ENCODE results near the gene ARF1.
"Not testable (repeated sequence)": the region's sequence is repeated elsewhere in the genome, so short reads cannot be mapped to it uniquely, and the experiment has no call there.

The ARF1 gene

GRCh38 chr1:228102791-228103620 lies 20.5 kb downstream of the ARF1 start, which contains the start of gene C1orf35:
Gene C1orf35, minus strand, starts transcription at chr1:228103325. Its CDS starts 98 bp downstream, at chr1:228103227.
- Mint-ChIP-seq H3K4me3 (peak within 1 kb of the TSS; percentile 95 to 98), H3K4me1 (peaks cover 33 to 66% of the 10 kb centered on the region in 2 donors), H3K9me3 (no peaks in the 10 kb centered on the region), H3K36me3 (peaks cover 33 to 48% of the 10 kb centered on the region in 2 donors), H3K27ac (peak within 1 kb of the TSS; percentile 97), H3K27me3 (no peaks in the 10 kb centered on the region)
- ATAC-seq (replicated peaks) = peak; percentile 88 to 89
- DNase-seq = peak; percentile 90

GRCh38 chr1:228104526-228105269 lies 22.2 kb downstream of the ARF1 start:
- Mint-ChIP-seq H3K9me3 (no peaks in the 10 kb centered on the region), H3K27me3 (no peaks in the 10 kb centered on the region), H3K27ac (peak overlapping the region; percentile 97), H3K36me3 (peaks cover 23 to 35% of the 10 kb centered on the region in 2 donors), H3K4me3 (peak overlapping the region; percentile 95 to 98), H3K4me1 (peaks cover 30 to 72% of the 10 kb centered on the region in 2 donors)
- no peak for DNase-seq
- ATAC-seq (replicated peaks) = no peak

GRCh38 chr1:228105270-228105995 lies 22.9 kb downstream of the ARF1 start:
- peaks cover 36 to 74% of the 10 kb centered on the region in 2 donors for H3K4me1 Mint-ChIP-seq
- H3K4me3 Mint-ChIP-seq = no peak overlapping the region
- H3K27me3 Mint-ChIP-seq = no peaks in the 10 kb centered on the region
- DNase-seq = no peak
- H3K36me3 Mint-ChIP-seq = peaks cover 17 to 31% of the 10 kb centered on the region in 2 donors
- ATAC-seq (replicated peaks) = no peak
- no peaks in the 10 kb centered on the region for H3K9me3 Mint-ChIP-seq
- no peak overlapping the region for H3K27ac Mint-ChIP-seq

- DNase-seq (no peak), ATAC-seq (replicated peaks) (no peak)
- H3K4me1 Mint-ChIP-seq = peaks cover 33 to 70% of the 10 kb centered on the region in 2 donors
- H3K4me3 Mint-ChIP-seq = no peak overlapping the region
- H3K27me3 Mint-ChIP-seq = no peaks in the 10 kb centered on the region
- H3K27ac Mint-ChIP-seq = peak overlapping the region; percentile 42
- peaks cover 16 to 29% of the 10 kb centered on the region in 2 donors for H3K36me3 Mint-ChIP-seq
- H3K9me3 Mint-ChIP-seq = no peaks in the 10 kb centered on the region
Measured at GRCh38 chr1:228105996-228106799, 23.7 kb downstream of the ARF1 start.

DNA sequence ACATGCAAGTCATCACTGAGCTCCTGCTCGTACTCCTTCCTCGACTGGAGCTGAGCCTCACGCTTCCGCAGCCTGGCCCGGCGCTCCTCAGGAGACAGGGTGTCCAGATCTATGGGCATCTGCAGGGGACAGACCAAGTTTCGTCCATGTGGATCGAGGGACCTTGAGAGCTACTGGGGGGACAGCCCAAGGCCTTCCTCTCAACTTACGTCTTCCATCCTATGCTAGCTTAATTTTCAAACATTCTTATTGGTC lies 24.2 kb downstream of the ARF1 start:
- DNase-seq (no peak), ATAC-seq (replicated peaks) (no peak)
- Mint-ChIP-seq H3K4me3 (no peak overlapping the region), H3K27me3 (no peaks in the 10 kb centered on the region), H3K4me1 (peaks cover 28 to 65% of the 10 kb centered on the region in 2 donors), H3K9me3 (no peaks in the 10 kb centered on the region), H3K36me3 (peaks cover 16 to 24% of the 10 kb centered on the region in 2 donors), H3K27ac (no peak overlapping the region)

DNA sequence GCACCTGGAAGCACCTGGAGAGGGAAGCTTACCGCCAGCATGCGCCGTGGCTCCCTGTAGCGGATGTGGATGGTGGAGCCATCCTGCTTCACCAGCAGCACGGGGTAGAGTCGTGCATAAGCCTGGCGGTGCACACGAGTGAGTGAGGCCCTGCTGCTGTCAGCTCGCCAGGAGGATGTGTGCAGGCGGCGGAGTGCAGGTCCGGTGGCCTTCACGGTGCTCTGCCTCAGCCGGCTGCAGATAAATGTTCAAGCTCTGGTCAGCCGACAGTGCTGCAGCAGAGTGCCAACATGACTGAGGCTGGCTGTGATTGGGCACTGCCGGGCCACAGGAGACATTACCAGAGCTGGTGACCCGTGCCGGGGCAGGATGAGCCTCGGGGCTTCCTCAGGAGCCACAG lies 25.1 kb downstream of the ARF1 start:
- H3K27me3 Mint-ChIP-seq = no peaks in the 10 kb centered on the region
- peak overlapping the region; percentile 95 to 96 for H3K4me3 Mint-ChIP-seq
- H3K9me3 Mint-ChIP-seq = no peaks in the 10 kb centered on the region
- peaks cover 27 to 59% of the 10 kb centered on the region in 2 donors for H3K4me1 Mint-ChIP-seq
- no peak for DNase-seq
- peaks cover 16 to 24% of the 10 kb centered on the region in 2 donors for H3K36me3 Mint-ChIP-seq
- H3K27ac Mint-ChIP-seq = peak overlapping the region; percentile 31
- no peak for ATAC-seq (replicated peaks)

- peak overlapping the region; percentile 95 to 96 for H3K4me3 Mint-ChIP-seq
- H3K4me1 Mint-ChIP-seq = peaks cover 27 to 58% of the 10 kb centered on the region in 2 donors
- H3K36me3 Mint-ChIP-seq = peaks cover 14 to 22% of the 10 kb centered on the region in 2 donors
- no peaks in the 10 kb centered on the region for H3K9me3 Mint-ChIP-seq
- peak overlapping the region; percentile 98 for H3K27ac Mint-ChIP-seq
- H3K27me3 Mint-ChIP-seq = no peaks in the 10 kb centered on the region
- ATAC-seq (replicated peaks) = no peak
- no peak for DNase-seq
Measured at GRCh38 chr1:228108055-228108690, 25.7 kb downstream of the ARF1 start.

- Mint-ChIP-seq H3K4me3 (peak overlapping the region; percentile 95 to 96), H3K27me3 (no peaks in the 10 kb centered on the region), H3K36me3 (peaks cover 13 to 19% of the 10 kb centered on the region in 2 donors), H3K9me3 (no peaks in the 10 kb centered on the region), H3K4me1 (peaks cover 23 to 53% of the 10 kb centered on the region in 2 donors), H3K27ac (peak overlapping the region; percentile 98)
- ATAC-seq (replicated peaks) (no peak), DNase-seq (no peak)
Measured at GRCh38 chr1:228108742-228109072, 26.2 kb downstream of the ARF1 start.

GRCh38 chr1:228109073-228109961 lies 26.8 kb downstream of the ARF1 start, which contains the start of gene MRPL55:
Gene MRPL55, minus strand, starts transcription at chr1:228109299. Its CDS starts 1,039 bp downstream, at chr1:228108260.
- Mint-ChIP-seq H3K4me1 (peaks cover 19 to 48% of the 10 kb centered on the region in 2 donors), H3K27ac (peak within 1 kb of the TSS; percentile 98), H3K9me3 (no peaks in the 10 kb centered on the region), H3K4me3 (peak within 1 kb of the TSS; percentile 95 to 96), H3K27me3 (no peaks in the 10 kb centered on the region), H3K36me3 (peaks cover 13 to 19% of the 10 kb centered on the region in 2 donors)
- ATAC-seq (replicated peaks) (peak; percentile 94 to 96), DNase-seq (peak; percentile 99)

GRCh38 chr1:228109962-228110488 lies 27.5 kb downstream of the ARF1 start:
- peaks cover 16 to 41% of the 10 kb centered on the region in 2 donors for H3K4me1 Mint-ChIP-seq
- H3K27ac Mint-ChIP-seq = peak overlapping the region; percentile 98
- no peaks in the 10 kb centered on the region for H3K9me3 Mint-ChIP-seq
- H3K36me3 Mint-ChIP-seq = peaks cover 10 to 12% of the 10 kb centered on the region in 2 donors
- DNase-seq (no peak), ATAC-seq (replicated peaks) (peak in 1 of 2 donors; percentile 5)
- H3K27me3 Mint-ChIP-seq = no peaks in the 10 kb centered on the region
- peak overlapping the region; percentile 95 to 96 for H3K4me3 Mint-ChIP-seq

DNA sequence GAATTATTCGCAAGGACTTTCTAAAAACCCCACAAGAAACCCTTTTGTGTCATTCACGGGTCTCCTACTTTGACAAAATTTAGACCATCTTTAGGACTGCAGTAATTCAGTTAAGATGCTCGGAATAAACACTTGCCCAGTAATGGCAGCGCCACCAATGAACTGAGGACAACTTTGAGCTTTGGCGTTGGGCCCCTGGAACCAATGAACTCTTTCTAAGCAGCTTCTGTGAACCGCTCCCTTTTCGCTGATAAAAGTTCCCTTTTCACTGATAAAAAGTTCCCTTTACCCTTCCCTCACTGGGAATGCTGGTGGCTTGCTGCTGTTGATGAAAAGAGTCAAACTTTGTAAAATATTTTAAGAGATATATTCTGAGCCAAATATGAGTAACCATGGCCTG lies 28.0 kb downstream of the ARF1 start:
- peaks cover 16 to 37% of the 10 kb centered on the region in 2 donors for H3K4me1 Mint-ChIP-seq
- no peaks in the 10 kb centered on the region for H3K9me3 Mint-ChIP-seq
- H3K4me3 Mint-ChIP-seq = no peak overlapping the region
- H3K27ac Mint-ChIP-seq = no peak overlapping the region
- peaks cover 7 to 8% of the 10 kb centered on the region in 2 donors for H3K36me3 Mint-ChIP-seq
- DNase-seq (no peak), ATAC-seq (replicated peaks) (no peak)
- H3K27me3 Mint-ChIP-seq = no peaks in the 10 kb centered on the region

GRCh38 chr1:228111315-228111714 lies 28.8 kb downstream of the ARF1 start:
- H3K27ac Mint-ChIP-seq; H3K36me3 Mint-ChIP-seq; DNase-seq; H3K4me3 Mint-ChIP-seq; ATAC-seq (replicated peaks); H3K9me3 Mint-ChIP-seq; H3K27me3 Mint-ChIP-seq: not testable (repeated sequence)
- peaks cover 16 to 37% of the 10 kb centered on the region in 2 donors for H3K4me1 Mint-ChIP-seq
